Measurements from ENCODE around the gene NEUROD1. TPM values are rescaled to one million over a fixed set of nuclear protein-coding genes. Genes with fewer than 3 reads are reported as not detected.
A peak's percentile ranks its signal among the peaks of the same experiment; 100 is the strongest.
"Not testable (repeated sequence)": the region's sequence is repeated elsewhere in the genome, so short reads cannot be mapped to it uniquely, and the experiment has no call there.

The NEUROD1 gene
- total RNA-seq: not detected
- long read RNA-seq: 0 reads

DNA sequence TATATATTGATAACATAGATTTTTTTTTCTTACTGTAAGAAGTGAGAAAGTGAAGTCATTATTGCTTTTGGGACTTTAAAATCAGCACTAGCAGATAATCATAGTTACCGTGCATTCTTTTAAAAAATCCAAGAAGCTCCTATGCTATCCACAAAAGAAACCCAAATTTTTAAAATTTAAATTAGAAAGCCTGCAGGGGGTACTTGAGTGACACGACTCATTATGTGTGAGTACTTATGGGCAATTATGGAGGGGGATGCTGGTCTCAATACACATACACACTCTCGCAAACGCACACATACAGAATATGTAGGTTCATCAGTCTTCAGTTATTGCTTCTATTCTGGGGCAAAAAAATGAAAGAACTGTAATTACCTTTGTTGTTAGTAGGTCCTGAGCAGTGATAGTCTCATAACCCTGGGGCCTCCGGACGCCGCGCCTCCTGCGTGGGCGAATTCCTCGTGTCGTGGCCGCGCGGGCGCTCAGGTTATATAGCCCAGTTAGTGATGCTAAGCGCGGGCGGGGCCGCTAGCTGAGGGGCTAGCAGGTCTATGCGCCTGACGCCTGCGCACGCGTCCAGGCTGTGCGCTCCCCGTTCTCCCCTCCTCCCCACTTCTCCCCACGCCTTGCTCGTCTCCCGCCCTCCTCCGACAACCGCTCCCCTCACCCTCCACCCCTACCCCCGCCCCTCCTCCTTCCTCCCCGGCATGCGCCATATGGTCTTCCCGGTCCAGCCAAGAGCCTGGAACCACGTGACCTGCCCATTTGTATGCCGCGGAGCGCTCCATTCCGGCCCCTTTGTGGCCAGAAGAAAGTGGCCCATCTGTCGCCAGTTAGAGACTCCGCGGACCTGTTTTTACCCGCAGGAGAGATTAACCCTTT lies at the start of gene NEUROD1:
TSS of gene NEUROD1 (minus strand) at position 463 of the 882 bp plus-strand sequence. CDS start 1,657 bp downstream, outside the sequence.
- DNase-seq (no peak), ATAC-seq (no peak)
- intact Hi-C loops (cut with DNase I): no loop called here

DNA sequence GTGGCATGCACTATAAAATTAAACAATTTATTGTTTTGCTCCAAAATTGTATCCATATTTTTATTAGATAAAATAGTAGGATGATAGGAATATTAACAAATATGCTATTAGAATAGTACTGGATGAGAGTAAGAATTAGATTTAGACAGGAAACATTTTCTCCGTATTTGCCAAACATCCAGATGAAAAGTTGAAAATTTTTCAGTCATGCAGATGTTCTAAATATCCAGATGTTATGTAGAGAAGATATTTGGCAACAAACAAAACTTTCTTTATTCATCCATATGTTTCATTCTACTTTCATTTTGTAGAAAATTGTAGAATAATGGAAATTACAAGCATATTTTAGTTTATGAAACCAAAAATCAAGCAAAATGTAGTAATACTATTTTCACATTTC lies 45.2 kb upstream of the NEUROD1 start:
- DNase-seq (no peak), ATAC-seq (no peak)
- intact Hi-C loops (cut with DNase I): no loop called here

DNA sequence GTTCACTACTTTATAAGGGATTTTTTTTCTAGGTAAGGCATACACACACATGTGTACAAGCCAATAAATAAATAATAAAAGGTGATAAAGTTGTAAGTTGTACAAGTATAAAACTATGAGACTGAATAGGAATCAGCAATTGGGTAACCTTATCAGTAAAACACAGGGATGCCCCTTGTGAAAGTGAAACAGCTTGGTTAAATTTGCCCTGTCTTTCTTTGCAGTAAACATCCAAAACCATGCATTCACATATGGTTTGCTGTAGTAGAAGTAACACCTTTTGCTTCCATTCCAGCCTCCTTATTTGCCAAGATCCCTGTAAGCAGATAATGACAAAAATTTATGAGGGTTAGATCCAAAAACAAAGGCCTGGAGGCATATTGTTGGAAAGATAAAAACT lies 44.3 kb upstream of the NEUROD1 start:
- DNase-seq (no peak), ATAC-seq (no peak)
- intact Hi-C loops (cut with DNase I): no loop called here

DNA sequence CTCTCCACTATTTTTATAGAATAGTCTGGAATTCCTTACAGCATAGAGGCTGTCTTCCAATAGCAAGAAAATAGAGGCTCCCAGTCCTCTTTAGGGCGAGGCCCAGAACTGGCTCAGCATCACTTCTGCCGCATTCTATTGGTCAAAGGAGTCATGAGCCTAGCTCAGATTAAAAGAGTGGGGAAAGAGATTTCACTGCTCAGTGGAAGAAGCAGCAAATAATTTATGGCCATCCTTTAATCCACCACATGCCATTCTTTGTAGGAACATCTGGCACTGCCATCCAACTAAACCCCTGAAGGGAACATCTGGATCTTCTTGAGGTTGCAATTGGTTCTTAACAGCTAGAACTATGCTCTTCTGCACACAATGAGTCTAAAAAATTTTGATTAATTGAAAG lies 43.4 kb upstream of the NEUROD1 start:
- intact Hi-C loops (cut with DNase I): no loop called here
- ATAC-seq: no peak

DNA sequence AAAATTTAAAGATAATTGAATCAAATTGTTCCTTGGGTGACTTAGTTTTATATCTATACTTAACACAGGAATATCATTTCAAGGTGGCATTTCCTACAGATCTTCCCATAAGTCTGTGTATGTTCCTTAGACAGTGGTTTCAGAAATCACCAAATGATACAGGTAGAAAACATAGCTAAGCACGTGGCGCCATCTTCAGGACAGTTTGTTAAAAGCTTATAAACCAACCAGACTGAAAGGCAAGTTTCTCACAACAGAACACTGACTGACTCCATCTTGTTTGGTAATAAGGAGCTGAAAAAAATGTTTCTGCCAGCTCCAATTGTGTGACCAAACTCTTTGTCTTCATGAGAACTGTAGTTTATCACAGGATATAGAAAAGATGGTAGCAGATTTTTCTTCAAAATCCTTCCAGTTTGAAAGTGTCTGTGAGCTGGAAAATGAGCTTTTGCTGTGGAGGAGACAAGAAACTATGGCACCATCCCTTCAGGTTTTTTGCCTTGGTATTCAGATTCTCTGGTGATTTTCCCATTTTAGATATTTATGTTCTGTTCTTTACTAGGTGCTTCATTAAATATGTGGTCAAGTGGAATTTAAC lies 34.8 kb upstream of the NEUROD1 start:
- intact Hi-C loops (cut with DNase I): loop anchor here (2.0 to 10.0 kb wide), 4 partner anchors 143 to 1590 kb away; no protein-coding TSS in a partner anchor
- peak; percentile 62 for DNase-seq
- peak; percentile 55 to 67 for ATAC-seq

More for the DNA sequence above, 43.4 kb upstream of the NEUROD1 start:
- no peak for DNase-seq

DNA sequence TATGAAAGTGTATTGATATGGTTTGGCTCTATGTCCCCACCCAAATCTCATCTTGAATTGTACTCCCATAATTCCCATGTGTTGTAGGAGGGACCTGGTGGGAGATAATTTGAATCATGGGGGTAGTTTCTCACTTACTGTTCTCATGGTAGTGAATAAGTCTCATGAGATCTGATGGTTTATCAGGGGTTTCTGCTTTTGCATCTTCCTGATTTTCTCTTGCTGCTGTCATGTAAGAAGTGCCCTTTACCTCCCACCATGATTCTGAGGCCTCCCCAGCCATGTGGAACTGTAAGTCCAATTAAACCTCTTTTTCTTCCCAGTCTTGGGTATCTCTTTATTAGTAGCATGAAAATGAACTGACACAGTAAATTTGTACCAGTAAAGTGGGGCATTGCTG lies 30.7 kb upstream of the NEUROD1 start:
- DNase-seq, ATAC-seq: not testable (repeated sequence)
- intact Hi-C loops (cut with DNase I): loop anchor here (5.0 to 10.0 kb wide), 3 partner anchors 134 to 636 kb away; no protein-coding TSS in a partner anchor

DNA sequence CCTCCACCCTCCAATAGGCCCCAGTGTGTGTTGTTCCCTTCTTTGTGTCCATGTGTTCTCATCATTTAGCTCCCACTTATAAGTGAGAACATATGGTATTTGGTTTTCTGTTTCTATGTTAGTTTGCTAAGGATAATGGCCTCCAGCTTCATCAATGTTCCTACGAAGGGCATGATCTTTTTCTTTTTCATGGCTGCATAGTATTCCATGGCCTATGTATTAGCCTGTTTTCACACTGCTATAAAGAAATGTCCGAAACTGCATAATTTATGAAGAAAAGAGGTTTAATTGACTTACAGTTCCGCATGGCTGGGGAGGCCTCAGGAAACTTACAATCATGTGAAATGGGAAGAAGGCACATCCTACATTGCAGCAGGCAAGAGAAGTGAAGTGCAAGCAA lies 22.2 kb upstream of the NEUROD1 start:
- DNase-seq; intact Hi-C loops (cut with DNase I); ATAC-seq: not testable (repeated sequence)

DNA sequence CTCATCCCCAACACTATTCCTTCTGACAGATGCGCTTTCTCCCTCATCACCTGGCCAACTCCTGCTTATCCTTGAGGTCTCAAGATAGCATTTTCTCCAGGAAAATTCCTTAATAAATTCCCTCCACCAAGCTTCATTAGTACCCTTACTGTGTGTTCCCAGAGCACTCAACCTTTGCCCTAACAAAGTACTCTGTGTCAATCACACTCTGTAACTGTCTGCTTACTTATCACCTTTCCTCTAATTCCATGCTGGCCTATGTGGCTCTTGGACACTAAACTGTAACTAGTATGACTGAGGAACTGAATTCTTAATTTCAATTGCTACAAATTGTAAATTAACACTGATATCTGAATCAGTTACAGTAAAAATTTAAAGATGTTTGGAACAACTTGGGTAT lies 17.9 kb upstream of the NEUROD1 start:
- intact Hi-C loops (cut with DNase I): no loop called here
- peak in 1 of 2 donors; percentile 46 for ATAC-seq
- DNase-seq: no peak

DNA sequence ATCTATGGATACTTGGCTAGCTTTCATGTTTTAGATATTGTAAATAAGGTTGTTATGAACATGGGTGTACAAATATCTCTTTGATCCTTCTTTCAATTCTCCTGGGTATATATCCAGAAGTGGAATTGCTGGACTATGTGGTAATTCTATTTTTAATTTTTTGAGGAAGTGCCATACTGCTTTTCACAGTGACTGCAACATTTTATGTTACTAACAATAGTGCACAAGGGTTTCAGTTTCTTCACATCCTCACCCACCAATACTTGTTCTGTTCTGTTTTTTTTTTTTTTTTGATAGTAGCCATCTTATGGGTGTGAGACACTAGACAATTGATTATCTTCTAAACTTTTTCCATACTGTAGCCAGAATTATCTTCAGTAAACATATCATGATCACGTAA lies 17.3 kb upstream of the NEUROD1 start:
- intact Hi-C loops (cut with DNase I): no loop called here
- ATAC-seq (peak in 1 of 2 donors; percentile 30), DNase-seq (no peak)

DNA sequence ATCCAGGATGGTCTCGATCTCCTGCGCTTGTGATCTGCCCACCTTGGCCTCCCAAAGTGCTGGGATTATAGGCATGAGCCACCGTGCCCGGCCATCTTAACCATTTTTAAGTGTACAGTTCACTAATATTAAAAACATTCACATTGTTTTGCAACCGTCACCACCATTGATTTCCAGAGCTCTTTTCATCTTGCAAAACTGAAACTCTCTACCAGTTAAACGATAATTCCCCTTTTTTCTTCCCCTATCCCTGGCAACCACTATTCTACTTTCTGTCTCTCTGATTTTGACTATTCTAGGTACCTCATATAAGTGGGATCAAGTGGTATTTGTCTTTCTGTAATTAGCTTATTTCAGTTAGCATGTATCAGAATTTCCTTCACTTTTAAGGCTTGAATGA lies 16.8 kb upstream of the NEUROD1 start:
- DNase-seq (no peak), ATAC-seq (no peak)
- intact Hi-C loops (cut with DNase I): no loop called here

DNA sequence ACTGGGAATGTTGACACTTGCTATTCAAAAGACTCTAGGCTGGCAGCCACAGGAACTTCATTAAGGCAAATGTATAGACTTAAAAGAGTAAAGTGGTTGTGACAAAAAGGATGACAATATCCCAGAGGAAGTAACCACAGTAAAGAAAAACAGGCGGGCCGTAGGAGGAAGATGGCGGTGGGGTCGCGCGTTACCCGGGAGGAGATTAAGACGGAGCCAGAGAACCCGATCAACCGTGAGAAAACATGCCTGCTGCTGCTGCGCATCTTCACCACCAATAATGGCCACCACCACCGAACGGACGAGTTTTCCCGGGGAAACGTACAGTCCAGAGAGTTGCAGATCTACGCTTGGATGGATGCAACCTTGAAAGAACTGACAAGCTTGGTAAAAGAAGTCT lies 14.0 kb upstream of the NEUROD1 start:
- ATAC-seq (no peak), DNase-seq (no peak)
- intact Hi-C loops (cut with DNase I): no loop called here

DNA sequence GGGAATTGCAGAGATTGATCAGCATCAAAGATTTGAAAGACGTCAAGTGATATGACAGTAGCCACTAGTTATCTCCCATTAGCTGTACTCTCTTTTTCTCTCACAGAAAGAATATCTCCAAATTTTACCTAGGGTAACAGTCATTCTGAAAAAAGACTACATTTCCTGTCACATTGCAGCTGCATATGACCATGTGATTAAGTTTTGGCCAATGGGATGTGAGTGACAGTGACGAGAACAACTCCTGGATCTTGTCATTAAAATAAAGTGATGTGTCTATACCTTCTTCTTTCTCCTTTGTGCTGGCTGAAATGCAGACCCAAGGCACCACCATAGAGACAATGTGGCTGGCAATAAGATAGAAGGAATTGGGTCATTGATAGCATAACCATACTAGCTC lies 10.5 kb upstream of the NEUROD1 start:
- ATAC-seq (no peak), DNase-seq (no peak)
- intact Hi-C loops (cut with DNase I): no loop called here

DNA sequence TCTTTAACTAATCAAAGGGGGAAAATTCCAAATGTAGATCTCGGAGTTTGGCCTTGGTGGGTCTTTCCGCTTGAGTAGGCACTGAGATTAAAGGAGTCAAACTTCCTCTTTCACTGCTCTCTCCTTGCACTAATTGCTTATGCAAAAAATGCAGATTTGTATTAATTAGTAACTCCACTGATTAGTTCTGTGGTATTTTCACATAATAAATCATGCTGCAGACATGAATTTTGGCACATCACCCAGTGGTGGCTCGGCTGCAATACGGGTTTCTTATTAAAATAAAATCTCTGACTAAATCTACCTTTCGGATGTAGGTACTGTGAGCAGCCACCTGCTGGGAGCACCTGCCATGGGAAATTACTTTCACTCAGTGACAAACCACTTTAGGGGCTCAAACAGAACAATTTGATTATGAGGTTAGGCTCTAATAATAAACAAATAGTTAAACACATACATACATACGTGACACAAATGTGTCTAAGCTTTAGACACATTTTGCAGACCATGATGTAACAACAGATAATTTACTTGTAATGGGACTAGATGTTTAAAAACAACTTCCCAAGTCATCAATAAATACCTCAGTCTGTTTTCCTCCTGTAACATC lies 6.4 kb upstream of the NEUROD1 start:
- DNase-seq (no peak), ATAC-seq (no peak)
- intact Hi-C loops (cut with DNase I): no loop called here

DNA sequence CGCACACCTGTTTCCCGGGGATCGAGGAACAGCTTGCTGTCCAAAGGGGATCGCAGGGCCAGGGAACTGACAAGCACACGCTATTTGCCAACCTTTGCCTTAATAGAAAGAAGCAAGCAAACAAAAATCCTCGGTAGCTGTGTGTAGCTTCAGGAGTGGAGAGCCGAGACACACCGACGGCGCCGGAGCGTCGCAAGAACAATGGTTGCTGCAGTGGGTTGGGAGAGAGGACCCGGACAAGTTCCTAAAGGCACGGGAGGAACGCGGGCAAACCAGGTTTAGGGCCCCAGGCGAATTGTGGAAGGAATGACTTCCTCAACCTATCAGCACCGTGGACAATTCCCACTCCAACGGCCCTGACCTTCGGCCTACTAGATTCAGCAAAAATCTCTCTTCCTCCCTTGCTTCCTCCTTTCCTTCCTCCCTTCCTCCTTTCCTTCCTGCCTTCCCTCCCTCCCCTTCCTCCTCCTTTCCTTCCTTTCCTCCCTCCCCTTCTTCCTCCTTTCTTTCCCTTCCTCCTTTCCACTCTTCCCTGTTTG lies 4.9 kb upstream of the NEUROD1 start:
- no peak for ATAC-seq
- DNase-seq: no peak
- intact Hi-C loops (cut with DNase I): no loop called here

DNA sequence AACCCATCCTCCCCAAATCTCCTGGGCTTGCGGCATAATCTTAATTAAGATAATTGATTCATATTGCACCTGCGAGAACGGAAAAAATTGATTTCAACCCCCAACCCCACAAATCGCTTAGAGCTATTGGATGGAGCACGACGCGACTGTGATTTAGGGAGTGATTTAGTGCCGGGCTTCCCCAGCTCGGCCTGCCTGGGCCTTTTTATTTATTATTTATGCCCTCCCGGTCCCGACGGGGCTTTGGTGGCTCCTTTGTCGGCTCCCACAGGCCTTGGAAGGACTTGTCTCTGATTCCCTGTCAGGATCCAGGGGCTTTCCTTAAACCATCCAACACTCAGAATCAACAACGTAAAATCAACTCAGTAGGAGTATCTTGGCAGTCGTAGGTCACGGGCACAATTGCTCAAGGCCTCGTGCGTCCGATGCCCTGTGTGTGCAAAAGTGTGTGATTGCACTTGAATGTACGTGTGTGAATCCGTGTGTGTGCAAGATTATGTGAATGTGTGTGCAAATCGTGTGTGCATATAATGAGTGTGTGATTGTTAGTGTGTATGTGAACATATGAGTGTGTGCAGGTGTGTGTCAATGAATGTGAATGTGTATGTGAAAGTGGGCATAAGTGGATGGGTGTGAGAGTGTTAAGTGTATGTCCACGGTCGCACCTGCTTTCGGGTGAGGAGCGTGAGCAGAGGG lies 4.3 kb upstream of the NEUROD1 start:
- ATAC-seq: no peak
- intact Hi-C loops (cut with DNase I): no loop called here
- DNase-seq: no peak

DNA sequence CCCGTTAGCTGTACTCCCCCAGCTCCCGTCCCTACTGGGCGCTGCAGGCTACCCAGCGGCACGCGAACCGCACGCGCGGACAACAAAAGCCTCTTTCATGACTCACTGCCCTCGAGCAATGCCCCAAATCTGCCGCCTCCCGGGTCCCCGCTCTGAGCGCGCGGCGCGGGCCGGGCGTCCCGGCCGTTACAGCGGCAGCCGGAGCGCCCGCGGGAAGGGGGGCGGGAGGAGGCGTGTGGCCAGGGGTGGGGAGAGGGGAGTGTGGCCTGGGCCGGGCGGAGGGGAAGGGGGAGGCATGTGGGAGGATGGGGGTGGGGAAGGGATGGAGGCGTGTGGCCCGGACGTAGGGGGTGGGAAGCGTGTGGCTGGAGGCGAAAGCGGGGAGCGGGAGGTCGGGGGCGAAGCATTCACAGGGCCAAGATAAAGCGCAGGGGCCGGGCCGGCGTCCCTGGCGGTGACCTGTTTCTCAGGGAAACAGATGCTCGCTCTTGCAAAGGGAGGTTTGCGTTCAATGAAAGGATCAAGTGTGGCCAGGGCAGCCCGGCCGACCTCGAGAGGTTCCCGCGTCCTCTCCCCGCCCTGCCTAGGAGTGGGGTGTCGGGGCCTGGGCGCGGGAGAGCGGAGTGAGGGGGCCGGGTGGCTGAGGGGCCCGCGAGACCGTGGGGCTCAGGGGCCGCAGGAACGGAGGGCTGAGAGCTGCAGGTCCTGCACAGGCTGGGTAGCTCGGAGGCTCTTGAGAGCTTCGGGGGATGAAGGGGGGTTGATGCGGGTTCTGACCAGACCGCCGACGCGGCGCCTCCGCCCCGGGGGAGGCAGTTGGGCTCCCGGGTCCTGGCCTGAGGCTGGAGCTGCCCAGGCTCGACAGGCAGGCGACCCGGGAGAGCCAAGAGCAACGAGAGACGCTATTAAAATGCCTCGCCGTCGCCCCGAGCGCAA lies 3.5 kb upstream of the NEUROD1 start:
- no peak for DNase-seq
- ATAC-seq: no peak
- intact Hi-C loops (cut with DNase I): no loop called here

DNA sequence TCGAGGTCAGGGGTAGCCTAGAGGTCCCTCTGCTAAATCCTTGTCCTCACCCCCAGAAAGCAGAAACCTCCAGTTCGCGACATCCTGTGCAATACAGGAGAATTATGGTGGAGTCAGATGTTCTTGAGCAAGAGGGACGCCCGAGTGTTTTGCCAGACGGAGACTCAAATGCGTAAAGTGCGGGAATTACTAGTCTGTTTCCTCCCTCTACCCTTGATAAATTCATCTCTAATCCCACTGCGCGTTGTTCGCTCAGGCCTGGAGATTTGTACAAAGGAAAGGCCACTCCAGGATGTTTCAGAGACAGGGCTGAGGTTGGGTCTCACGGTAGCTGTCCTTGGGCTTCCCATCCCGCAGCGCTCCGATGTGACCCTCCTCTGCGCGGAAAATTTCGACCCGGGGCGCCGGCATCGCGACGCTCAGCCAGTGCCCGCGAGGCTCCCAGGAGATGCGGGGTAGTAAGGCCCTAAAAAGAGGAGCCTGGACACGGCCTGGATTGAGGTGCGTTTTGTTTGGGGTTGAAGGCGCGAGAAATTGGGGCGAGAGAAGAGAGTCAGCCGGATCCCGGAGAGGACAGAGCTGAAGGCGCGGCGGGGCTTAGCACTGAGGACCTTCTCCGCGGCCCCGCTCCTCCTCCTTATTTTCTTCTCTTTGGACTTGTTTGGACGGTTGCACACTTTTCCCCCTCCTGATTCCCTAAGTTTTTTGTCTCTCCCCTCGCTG lies 2.6 kb upstream of the NEUROD1 start:
- no peak for ATAC-seq
- intact Hi-C loops (cut with DNase I): no loop called here
- DNase-seq: no peak
